ENCODE results near the gene FOXK1.
A peak's percentile ranks its signal among the peaks of the same experiment; 100 is the strongest.
"Not testable (repeated sequence)": the region's sequence is repeated elsewhere in the genome, so short reads cannot be mapped to it uniquely, and the experiment has no call there.

FOXK1 gene

DNA sequence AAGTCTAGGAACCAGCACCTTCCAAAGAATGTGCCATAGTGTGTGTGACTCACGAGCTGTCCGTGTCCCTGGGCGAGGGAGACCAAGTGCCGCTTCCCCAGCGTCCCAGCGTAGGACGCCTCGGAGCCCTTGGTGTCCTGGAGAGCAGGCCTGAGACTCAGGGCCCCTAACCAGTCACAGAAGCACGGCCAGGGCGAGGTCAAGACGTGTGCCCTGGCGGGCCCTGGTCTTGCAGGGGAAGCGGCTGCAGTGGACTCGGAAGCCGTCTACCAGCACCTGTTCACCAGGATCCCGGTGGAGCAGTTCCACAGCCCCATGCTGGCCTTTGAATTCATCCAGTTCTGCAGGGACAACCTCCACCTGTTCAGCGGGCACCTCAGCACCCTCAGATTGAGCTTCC, 103.9 kb downstream of the FOXK1 start:
- DNase-seq (ENCODE audit: low read depth in 2 of 2), result no peak

DNA sequence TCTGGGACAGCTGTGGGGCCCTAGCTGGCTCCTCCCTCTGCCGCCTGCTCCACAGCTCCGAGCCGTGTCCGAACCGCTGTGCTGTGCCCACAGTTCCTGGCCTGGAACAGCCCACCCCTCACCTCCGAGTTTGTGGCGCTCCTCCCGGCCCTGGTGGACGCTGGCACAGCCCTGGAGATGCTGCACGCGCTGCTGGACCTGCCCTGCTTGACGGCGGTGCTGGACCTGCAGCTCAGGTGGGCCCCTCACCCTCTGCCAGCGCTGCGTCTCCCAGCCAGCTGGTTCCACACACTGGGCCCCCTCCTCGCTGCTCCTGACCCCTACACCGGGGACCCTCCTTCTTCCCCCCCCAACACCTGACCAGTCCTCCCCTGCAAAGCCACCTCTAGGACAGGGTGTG, 105.4 kb downstream of the FOXK1 start:
- no peak for DNase-seq (ENCODE audit: low read depth in 2 of 2)

DNA sequence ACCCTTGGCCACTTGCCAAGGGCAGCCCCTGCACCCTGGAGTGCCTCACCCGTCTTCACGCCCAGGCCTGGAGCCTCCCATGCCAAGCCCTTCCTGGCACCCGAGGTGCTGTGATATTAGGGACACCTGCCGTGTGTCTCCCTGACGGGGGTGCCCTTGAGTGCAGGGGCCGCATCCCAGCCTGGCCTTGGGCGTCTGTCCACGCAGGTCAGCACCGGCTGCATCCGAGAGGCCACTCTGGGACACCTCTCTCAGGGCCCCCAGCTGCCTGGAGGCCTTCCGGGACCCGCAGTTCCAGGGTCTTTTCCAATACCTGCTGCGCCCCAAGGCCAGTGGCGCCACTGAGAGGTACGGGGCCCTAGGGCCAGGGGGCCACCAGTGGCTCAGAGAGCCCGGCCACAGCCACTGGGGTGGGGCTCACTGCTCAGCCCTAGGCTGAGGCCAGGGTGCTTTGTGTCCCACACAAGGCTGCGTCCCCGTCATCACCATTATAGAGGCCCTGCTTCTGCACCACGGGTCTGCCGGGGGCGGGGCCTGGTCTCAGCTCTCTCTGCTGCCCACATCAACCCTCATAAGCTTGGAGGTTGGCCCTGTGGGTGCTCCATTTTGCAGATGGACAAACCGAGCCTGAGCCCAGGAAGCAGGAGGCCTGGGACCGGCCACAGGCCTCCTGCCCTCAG, 106.0 kb downstream of the FOXK1 start:
- DNase-seq (ENCODE audit: low read depth in 2 of 2), result no peak

DNA sequence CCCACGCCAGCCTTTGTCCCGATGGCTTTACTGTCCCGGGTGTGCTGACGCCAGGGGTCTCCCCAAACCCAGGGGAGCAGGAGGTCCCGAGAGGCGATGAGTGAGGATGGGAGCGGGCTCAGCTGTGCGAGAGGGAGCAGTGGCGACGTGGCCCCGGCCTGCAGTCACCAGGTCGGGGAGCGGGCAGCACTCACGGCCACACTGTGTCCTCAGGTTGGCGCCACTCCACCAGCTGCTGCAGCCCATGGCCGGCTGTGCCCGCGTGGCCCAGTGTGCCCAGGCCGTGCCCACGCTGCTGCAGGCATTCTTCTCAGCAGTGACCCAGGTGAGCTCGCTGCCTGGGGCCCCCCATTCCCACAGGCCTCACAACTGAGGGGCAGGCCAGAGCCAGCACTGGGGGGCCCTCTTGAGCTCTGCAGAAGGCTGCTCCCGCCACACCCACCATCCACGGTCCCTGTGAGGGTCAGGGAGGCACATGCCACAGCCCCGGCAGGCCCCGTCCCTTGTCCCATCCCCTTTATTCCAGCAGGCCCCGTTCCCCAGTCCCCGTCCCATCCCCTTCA, 106.6 kb downstream of the FOXK1 start:
- DNase-seq (ENCODE audit: low read depth in 2 of 2), result no peak

DNA sequence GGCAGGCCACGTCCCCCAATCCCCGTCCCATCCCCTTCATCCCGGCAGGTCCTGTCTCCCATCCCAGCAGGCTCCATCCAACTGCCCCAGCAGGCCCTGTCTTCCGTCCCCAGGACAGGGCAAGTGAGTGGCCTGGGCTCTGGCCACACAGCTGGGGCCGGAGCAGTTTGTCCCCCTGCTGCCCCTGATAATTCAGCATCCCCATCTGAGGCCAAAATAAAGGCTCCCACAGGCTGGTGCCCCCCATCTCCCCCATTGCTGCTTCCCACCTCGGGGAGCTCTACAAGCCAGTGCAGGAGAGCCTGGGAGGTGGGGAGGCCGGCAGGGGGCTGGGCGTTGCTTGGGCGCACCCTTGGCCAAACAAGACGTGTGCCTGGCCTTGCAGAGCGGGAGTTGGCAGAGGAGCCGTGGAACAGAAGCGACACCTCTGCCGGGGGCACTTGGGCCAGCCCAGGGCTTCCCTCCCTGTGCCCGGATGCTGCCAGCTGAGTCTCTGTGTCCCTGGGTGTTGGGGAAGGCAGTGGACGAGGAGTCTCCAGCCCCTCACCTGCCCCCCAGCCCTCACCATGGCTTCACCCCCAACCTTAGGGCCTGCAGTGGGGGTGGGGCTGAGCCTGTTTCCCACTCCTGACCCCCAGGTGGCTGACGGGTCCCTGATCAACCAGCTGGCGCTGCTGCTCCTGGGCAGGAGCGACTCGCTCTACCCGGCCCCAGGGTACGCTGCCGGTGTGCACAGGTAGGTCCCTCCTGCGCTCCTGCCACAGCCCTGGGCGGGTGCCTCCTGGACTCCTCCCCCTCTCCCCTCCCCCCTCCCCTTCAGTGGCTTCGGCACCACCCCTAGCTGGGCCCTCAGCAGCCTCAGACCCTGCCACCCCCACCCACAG, 107.3 kb downstream of the FOXK1 start:
- no peak for DNase-seq (ENCODE audit: low read depth in 2 of 2)

DNA sequence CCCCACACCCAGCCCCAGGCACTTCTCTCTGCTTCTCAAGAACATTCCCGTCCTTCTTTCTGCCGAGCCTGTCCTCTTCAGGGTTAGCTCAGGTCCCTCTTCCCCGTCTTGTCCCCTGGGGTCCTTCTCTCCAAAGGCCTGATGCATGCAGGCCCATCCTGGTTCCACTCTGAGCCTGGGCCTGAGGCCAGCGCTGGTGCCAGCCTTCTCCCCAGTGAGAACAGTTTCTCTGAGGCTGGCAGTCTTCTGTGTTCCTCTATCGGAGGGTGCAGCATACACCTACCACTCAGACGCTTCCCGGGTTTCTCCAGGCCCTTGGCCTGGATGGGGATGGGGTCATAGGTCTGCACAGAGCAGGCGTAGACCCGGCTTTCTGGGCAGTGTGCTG, 108.0 kb downstream of the FOXK1 start:
- no peak for DNase-seq (ENCODE audit: low read depth in 2 of 2)

DNA sequence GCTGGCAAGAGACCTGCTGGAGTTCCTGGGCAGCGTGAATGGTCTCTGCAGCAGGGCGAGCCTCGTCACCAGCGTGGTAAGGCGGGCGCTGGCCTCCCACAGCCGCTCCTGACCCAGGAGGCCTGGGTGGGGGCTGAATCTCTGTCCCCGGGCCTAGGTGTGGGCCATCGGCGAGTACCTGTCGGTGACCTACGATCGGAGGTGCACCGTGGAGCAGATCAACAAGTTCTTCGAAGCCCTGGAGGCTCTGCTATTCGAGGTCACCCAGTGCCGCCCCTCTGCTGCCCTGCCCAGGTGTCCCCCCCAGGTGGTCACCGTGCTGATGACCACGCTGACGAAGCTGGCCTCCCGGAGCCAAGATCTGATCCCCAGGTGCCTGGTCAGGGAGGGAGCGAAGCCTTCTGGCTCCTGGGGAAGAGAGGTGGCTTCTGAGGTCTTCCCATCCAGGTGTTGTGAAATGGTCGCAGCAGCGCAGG, 108.5 kb downstream of the FOXK1 start:
- no peak for DNase-seq (ENCODE audit: low read depth in 2 of 2)

DNA sequence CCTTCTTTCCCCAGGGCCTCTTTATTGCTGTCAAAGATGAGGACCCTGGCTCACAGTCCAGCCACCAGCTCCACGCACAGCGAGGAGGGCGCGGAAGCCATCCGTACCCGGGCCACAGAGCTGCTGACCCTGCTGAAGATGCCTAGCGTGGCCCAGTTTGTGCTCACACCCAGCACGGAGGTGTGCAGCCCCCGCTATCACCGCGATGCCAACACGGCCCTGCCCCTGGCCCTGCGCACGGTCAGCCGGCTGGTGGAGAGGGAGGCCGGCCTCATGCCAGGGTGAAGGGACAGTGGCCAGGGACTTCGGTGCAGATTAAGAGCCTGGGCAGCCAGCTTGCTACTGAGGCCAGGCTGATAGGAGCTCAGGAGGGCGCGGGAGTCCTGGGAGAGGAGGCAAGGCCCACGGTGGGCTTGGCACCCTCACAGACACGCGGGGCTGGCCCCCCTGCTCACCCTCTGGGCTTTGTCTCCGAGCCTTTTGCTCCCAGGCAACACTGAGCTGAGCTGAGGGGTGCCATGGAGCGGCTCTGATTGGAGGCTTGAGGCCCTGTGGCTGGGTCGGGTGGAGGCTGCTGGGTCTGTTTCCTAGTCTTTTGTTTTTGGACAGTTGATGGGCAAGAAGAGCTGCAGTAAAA, 109.1 kb downstream of the FOXK1 start:
- DNase-seq (ENCODE audit: low read depth in 2 of 2), result no peak

DNA sequence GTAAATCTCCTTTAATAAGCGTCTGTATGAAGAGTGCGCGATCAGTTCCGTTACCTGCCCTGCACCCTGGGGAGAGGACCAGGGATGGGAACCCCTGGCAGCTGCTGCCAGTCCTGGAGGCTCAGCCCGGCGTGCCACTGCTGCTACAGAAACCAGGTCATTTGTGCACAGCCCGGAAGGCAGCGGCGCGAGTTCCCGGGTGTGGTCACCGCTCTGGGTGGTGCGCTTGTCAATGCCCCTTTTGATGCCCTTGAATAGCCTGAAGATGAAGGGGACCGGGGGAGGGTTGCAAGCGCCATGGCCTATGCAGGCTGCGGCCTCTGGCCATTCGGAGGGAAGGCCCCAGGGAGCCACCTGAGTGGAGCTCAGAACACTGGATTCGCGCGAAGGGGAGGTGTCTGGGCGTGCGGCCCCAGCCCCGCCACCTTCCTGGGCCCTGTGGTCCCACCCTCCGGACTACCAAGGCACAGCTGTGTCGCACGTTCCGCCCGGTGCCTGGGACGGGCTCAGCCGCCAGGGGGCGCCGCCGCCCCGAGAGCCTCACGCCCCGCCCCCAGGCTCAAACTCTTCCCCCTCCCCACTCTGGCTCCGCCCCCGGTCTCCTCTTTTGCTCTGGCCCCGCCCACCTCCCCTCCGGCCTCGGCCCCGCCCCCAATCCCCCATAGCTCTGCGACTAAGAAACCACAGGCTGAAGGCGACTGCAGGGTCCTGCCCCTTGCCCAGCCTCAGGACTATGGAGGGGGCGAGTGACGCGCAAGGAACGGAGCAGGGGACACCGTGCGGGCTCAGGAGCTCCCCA, 109.8 kb downstream of the FOXK1 start:
- DNase-seq (ENCODE audit: low read depth in 2 of 2), result peak; percentile 27 to 29

DNA sequence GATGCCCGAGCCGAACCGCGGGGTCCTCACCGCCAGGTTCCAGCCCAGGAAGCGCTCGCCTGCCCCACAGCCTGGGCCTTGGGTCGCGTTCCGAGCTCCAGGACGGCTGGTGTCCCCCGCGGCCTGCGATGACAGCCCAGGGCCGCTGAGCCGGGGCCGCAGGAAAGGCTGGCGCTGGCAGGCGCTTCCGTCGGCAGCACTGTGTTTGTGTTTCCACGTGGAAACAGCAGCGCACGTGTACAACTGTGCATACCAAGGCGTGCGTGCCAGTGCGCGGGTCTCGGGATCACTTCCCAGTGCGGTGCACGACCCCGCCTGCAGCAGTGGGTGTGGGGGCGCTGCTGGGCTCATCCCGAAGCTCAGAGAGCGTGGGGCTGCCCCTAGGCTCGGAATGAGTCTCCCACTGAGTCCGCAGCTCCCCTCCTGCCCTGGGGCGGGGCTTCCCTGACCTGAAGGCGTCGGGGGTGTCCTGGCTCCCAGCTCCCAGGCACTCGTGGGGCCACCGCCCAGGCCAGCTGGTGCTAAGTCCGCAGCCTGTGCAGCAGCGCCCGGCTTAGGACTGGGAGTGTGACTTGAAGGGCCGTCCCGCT, 110.5 kb downstream of the FOXK1 start:
- no peak for DNase-seq (ENCODE audit: low read depth in 2 of 2)

DNA sequence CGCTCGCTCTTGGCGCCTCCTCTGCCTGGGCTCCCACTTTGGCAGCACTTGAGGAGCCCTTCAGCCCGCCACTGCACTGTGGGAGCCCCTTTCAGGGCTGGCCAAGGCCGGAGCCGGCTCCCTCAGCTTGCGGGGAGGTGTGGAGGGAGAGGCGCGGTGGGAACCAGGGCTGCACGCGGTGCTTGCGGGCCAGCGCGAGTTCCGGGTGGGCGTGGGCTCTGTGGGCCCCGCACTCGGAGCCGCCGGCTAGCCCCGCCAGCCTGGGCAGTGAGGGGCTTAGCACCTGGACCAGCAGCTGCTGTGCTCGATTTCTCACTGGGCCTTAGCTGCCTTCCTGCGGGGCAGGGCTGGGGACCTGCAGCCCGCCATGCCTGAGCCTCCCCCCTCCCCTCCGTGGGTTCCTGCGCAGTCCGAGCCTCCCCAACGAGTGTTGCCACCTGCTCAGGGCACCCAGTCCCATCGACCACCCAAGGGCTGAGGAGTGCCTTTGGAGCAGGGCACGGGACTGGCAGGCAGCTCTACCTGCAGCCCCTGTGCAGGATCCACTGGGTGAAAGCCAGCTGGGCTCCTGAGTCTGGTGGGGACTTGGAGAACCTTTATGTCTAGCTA, 111.4 kb downstream of the FOXK1 start:
- DNase-seq (ENCODE audit: low read depth in 2 of 2), result not testable (repeated sequence)

DNA sequence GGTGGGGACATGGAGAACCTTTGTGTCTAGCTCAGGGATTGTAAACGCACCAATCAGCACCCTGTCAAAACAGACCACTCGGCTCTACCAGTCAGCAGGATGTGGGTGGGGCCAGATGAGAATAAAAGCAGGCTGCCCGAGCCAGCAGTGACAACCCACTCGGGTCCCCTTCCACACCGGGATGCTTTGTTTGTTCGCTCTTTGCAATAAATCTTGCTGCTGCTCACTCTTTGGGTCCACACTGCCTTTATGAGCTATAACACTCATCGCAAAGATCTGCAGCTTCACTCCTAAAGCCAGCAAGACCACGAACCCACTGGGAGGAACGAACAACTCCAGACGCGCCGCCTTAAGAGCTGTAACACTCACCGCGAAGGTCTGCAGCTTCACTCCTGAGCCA, 112.1 kb downstream of the FOXK1 start:
- DNase-seq (ENCODE audit: low read depth in 2 of 2), result not testable (repeated sequence)

DNA sequence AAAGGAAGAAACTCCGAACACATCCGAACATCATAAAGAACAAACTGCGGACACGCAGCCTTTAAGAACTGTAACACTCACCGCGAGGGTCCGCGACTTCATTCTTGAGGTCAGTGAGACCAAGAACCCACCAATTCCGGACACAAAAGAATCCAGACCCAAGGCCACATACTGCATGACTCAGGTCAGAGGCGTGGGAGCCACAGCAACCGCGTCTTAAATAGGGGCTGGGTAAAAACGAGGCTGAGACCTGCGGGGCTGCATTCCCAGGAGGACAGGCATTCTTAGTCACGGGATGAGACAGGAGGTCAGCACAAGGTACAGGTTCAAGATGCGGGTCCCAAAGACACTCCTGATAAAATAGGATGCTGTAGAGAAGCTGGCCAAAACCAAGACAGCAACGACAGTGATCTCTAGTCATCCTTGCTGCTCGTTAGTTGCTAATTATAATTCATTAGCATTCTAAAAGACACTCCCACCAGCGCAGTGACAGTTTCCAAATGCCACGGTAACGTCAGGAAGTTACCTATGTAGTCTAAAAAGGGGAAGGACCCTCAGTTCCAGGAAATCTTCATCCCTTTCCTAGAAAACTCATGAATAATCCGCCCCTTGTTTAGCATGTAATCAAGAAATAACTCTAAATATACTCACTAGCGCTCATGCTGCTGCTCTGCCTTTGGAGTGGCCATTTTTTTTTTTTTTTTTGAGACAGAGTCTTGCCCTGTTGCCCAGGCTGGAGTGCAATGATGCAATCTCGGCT, 112.7 kb downstream of the FOXK1 start:
- DNase-seq (ENCODE audit: low read depth in 2 of 2), result no peak

DNA sequence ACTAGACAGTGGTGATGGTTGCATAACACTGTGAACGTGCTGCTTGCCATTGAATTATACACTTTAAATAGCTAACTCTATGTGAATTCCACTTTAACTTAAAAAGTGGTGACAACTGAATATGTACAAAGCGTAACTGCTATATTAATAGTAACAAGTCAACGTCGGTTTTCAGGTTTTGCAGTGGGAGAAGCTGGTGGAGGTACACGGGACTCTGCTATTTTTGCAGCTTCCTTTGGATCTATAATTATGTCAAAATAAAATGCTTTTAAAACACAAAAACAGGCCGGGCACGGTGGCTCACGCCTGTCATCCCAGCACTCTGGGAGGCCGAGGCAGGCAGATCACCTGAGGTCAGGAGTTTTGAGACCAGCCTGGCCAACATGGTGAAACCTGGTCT, 114.4 kb downstream of the FOXK1 start:
- DNase-seq (ENCODE audit: low read depth in 2 of 2), result no peak

DNA sequence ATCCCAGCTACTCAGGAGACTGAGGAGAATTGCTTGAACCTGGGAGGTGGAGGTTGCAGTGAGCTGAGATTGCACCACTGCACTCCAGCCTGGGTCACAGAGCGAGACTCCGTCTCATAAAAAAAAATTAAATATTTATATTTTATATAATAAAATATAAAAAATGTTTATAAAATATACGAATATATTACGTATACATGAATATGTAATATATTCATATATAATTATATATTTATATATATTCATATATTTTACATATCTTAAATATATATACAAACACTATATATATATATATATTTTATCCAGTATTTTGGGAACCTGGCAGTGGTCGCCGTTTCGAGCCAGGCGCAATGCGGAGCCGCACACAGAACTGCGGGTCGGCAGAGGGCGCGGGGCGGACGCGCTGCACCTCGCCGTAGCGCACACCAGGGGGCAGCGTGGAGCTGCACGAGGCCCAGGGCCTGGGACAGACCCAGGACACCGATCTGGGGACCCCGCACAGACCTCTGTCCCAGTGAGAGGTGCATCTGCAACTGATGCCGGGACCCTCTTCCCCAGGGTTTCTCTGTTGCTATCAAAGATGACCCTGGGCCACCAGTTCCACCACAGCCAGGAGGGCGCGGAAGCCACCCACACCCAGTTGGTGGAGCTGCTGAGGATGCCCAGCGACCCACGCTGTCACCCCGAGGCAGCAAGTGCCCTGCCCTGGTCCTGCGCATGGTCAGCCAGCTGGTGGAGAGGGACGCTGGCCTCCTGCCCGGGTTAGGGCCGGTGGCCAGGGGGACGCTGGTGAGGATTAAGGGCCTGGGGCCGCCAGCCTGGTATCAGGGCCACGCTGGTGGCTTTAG, 116.0 kb downstream of the FOXK1 start:
- no peak for DNase-seq (ENCODE audit: low read depth in 2 of 2)

DNA sequence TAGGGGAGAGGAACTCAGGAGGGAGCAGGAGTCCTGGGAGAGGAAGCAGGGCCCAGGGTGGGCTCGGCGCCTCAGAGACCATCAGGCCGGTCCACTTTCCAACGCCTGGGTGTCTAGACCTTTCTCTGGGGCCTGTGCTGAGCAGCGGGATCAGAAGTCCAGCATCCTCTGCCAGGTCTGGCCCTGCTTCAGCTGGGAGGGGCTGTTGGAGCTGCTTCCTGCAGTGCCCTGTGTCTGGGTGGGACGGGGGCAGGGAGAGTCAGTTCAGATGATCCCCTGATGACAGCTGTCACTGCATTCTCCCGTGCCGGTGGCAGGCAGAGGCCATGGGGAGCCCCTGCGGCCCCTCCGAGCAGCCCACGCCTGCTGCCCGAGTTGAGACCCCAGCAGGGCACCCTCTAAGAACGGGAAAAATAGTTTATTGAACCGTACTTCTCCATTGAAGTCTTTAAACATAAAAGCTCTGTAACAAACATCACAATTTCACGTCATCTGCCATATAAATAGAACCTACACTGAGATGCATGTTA, 116.7 kb downstream of the FOXK1 start:
- no peak for DNase-seq (ENCODE audit: low read depth in 2 of 2)

DNA sequence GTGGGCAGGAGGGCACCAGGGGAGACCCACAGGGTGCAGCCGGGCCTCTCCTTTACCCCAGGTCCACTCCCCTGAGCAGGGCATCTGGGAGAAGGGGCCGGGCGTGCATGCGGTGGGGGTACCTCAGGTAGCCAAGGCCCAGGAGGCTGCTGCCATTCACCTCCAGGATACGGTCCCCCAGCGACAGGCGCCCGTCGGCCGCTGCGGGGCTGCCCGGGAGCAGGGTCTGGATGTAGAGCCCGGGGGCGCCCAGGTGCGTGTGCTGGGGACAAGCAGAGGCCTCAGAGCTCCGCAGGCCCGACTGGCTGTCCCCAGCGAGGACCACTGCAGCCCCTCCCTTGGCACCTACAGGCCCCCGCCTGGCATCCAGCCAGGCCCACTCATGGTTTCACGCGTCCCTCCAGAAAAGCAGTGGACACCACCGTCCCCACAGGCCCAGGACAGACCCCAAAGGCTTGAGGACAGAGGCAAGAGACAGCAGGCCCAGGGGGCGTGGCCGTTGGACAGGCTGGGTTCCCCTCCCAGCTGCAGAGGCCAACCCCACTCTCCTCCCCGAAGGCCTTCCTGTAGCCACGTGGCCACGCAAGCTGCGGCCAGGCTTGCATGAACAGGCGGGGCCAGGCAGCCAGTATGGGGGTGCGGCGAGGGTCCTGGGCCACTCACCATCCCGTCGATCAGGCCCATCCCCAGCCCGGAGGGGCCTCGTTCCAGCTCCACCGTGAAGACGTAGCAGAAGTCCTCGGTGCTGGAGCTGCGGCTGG, 117.6 kb downstream of the FOXK1 start:
- DNase-seq (ENCODE audit: low read depth in 2 of 2), result no peak

DNA sequence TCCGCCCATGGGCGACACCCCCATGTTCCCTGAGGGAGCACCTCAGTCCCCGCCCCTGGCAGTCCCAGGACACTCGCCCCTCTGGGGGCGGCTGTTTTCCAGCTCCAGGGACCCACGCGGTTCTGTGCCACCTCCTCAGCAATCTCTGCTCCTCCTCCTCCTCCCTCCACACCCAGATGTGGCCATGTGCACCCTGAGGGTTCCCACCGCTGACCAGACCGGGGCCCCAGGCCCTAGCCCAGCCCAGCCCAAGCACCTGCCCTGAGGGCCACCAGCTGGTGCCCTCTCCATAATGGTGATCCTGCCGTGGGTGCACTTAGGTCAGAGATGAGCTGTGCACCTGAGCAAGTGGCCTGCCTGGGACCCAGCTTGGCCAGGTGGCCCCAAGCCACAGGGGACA, 118.4 kb downstream of the FOXK1 start:
- no peak for DNase-seq (ENCODE audit: low read depth in 2 of 2)
